NCI-H187 (cell line): ENCODE results near the gene GNAS-AS1.

Source experiments
- DNase-seq, 2 experiments: peaks; one replicate each; lab custom pipeline; 2025; lab: John Stamatoyannopoulos, UW

The GNAS-AS1 gene

GRCh38 chr20:58808271-58809046, 42.2 kb downstream of the GNAS-AS1 start:
- DNase-seq = no peak

GRCh38 chr20:58807801-58808200, 42.9 kb downstream of the GNAS-AS1 start:
- DNase-seq = no peak

GRCh38 chr20:58803533-58803932, 47.2 kb downstream of the GNAS-AS1 start:
- DNase-seq = no peak

- DNase-seq = no peak
Measured at GRCh38 chr20:58802061-58802460, 48.6 kb downstream of the GNAS-AS1 start.

GRCh38 chr20:58800134-58800871, 50.4 kb downstream of the GNAS-AS1 start:
- DNase-seq = no peak

- no peak for DNase-seq
Measured at GRCh38 chr20:58797371-58798338, 53.0 kb downstream of the GNAS-AS1 start.

- DNase-seq = no peak
Measured at GRCh38 chr20:58795923-58796245, 54.8 kb downstream of the GNAS-AS1 start.

- DNase-seq = no peak
Measured at GRCh38 chr20:58795181-58795922, 55.4 kb downstream of the GNAS-AS1 start.

GRCh38 chr20:58794510-58795180, 56.1 kb downstream of the GNAS-AS1 start:
- no peak for DNase-seq

GRCh38 chr20:58793512-58794420, 56.9 kb downstream of the GNAS-AS1 start:
- no peak for DNase-seq

GRCh38 chr20:58792426-58792825, 58.3 kb downstream of the GNAS-AS1 start:
- DNase-seq = no peak

GRCh38 chr20:58791286-58791685, 59.4 kb downstream of the GNAS-AS1 start:
- DNase-seq = no peak

- DNase-seq = no peak
Measured at GRCh38 chr20:58790454-58790853, 60.2 kb downstream of the GNAS-AS1 start.

GRCh38 chr20:58788896-58789544, 61.7 kb downstream of the GNAS-AS1 start:
- no peak for DNase-seq

GRCh38 chr20:58787211-58788005, 63.3 kb downstream of the GNAS-AS1 start:
- DNase-seq = no peak

GRCh38 chr20:58784321-58785074, 66.2 kb downstream of the GNAS-AS1 start:
- DNase-seq = no peak

GRCh38 chr20:58783511-58784011, 67.1 kb downstream of the GNAS-AS1 start:
- DNase-seq = no peak

- DNase-seq = no peak
Measured at GRCh38 chr20:58781138-58781537, 69.6 kb downstream of the GNAS-AS1 start.
